Gastroesophageal sphincter (tissue), 3 donors: ENCODE results near the gene RBM25.

Source experiments
- CTCF ChIP-seq, 4 experiments: fragments of 200-600 bp in 2 of 4; fragments of 450-650 bp in 2 of 4; sonication (generic) in 1 of 4; IDR thresholded peaks; one replicate each; pipeline ENCODE4 v1.5.1; 2017 to 2019; ENCODE audit warnings: antibody characterized with exemption in 4 of 4, mild to moderate bottlenecking in 2 of 4, moderate library complexity in 2 of 4
- EP300 ChIP-seq: sonication (generic); formaldehyde crosslinking; IDR thresholded peaks from one replicate; pipeline ENCODE4 v1.6.1; 2017; ENCODE audit warnings: antibody characterized with exemption, mild to moderate bottlenecking

GRCh38 chr14:73049428-73049827 is 8.9 kb upstream of the RBM25 start:
- TF ChIP-seq CTCF (IDR thresholded peaks at IDR 0.05) (no peak), EP300 (no peak)
